Measurements from ENCODE around the gene SLC26A3. TPM values are rescaled to one million over a fixed set of nuclear protein-coding genes. Genes with fewer than 3 reads are reported as not detected.

SLC26A3 gene
- total RNA-seq, 1 donor from 2014 or later: not detected

GRCh38 chr7:107758667-107759066 is 44.4 kb downstream of the SLC26A3 start:
- Mint-ChIP-seq H3K27ac (no peak overlapping the region), H3K27me3 (ENCODE audit: low read depth) (no peaks in the 10 kb centered on the region), H3K4me3 (no peak overlapping the region), H3K9me3 (no peaks in the 10 kb centered on the region), H3K4me1 (no peaks in the 10 kb centered on the region), H3K36me3 (peaks cover 26% of the 10 kb centered on the region)
- no peak for TF ChIP-seq CTCF (IDR thresholded peaks at IDR 0.05; ENCODE audit: unreplicated experiment)
- DNase-seq (ENCODE audit: low spot score in 2 of 2, unreplicated experiment in 2 of 2): no peak

- H3K4me3 Mint-ChIP-seq: no peak overlapping the region
- no peak overlapping the region for H3K27ac Mint-ChIP-seq
- peaks cover 40% of the 10 kb centered on the region for H3K36me3 Mint-ChIP-seq
- no peak for DNase-seq (ENCODE audit: low spot score in 2 of 2, unreplicated experiment in 2 of 2)
- H3K9me3 Mint-ChIP-seq: no peaks in the 10 kb centered on the region
- no peak for TF ChIP-seq CTCF (IDR thresholded peaks at IDR 0.05; ENCODE audit: unreplicated experiment)
- no peaks in the 10 kb centered on the region for H3K27me3 Mint-ChIP-seq (ENCODE audit: low read depth)
- no peaks in the 10 kb centered on the region for H3K4me1 Mint-ChIP-seq
These were observed 48.4 kb downstream of the SLC26A3 start for GRCh38 chr7:107754642-107755041.

GRCh38 chr7:107751113-107751512 is 51.9 kb downstream of the SLC26A3 start:
- H3K4me1 Mint-ChIP-seq: no peaks in the 10 kb centered on the region
- H3K36me3 Mint-ChIP-seq: peaks cover 23% of the 10 kb centered on the region
- no peaks in the 10 kb centered on the region for H3K9me3 Mint-ChIP-seq
- H3K27me3 Mint-ChIP-seq (ENCODE audit: low read depth): no peaks in the 10 kb centered on the region
- DNase-seq (ENCODE audit: low spot score in 2 of 2, unreplicated experiment in 2 of 2): no peak
- no peak overlapping the region for H3K4me3 Mint-ChIP-seq
- H3K27ac Mint-ChIP-seq: no peak overlapping the region
- no peak for TF ChIP-seq CTCF (IDR thresholded peaks at IDR 0.05; ENCODE audit: unreplicated experiment)

- Mint-ChIP-seq H3K4me1 (peaks cover 24% of the 10 kb centered on the region), H3K27me3 (ENCODE audit: low read depth) (peaks cover 2% of the 10 kb centered on the region), H3K9me3 (no peaks in the 10 kb centered on the region), H3K27ac (peak overlapping the region; percentile 11), H3K36me3 (peaks cover 6% of the 10 kb centered on the region), H3K4me3 (peak overlapping the region; percentile 97)
- TF ChIP-seq CTCF (IDR thresholded peaks at IDR 0.05; ENCODE audit: unreplicated experiment): no peak
- no peak for DNase-seq (ENCODE audit: low spot score in 2 of 2, unreplicated experiment in 2 of 2)
These were observed 57.0 kb downstream of the SLC26A3 start for GRCh38 chr7:107746006-107746405.

- DNase-seq (ENCODE audit: low spot score in 2 of 2, unreplicated experiment in 2 of 2): no peak
- Mint-ChIP-seq H3K9me3 (no peaks in the 10 kb centered on the region), H3K27ac (peak overlapping the region; percentile 99), H3K4me3 (peak overlapping the region; percentile 97), H3K27me3 (ENCODE audit: low read depth) (peaks cover 18% of the 10 kb centered on the region), H3K36me3 (no peaks in the 10 kb centered on the region), H3K4me1 (peaks cover 24% of the 10 kb centered on the region)
- TF ChIP-seq CTCF (IDR thresholded peaks at IDR 0.05; ENCODE audit: unreplicated experiment): no peak
These were observed 58.7 kb downstream of the SLC26A3 start for GRCh38 chr7:107744345-107744750.
